Spleen (tissue), 11 donors: ENCODE measurements around the gene FTO. TPM values are rescaled to one million over a fixed set of nuclear protein-coding genes. Genes with fewer than 3 reads are reported as not detected.

ENCODE experiments used
- DNase-seq: peaks from one replicate; pipeline ENCODE4 v3.0.0-alpha.2; 2020
- H3K27ac ChIP-seq, 8 donors: fragments of 200-600 bp; sonication (generic) in 7 of 8; 1 replicate in 4 of 8; 2 replicates in 4 of 8; pipeline versions ENCODE4 v1.5.0 to v1.8.0; 2016 to 2021; ENCODE audit warnings: inconsistent platforms in 4 of 8, mild to moderate bottlenecking in 4 of 8, moderate library complexity in 1 of 8
- H3K27me3 ChIP-seq, 7 donors: fragments of 200-600 bp; sonication (generic) in 6 of 7; replicated peaks in 1 of 7; 1 replicate in 4 of 7; 2 replicates in 3 of 7; pipeline versions ENCODE4 v1.5.0 to v1.8.0; 2016 to 2021; ENCODE audit warnings: inconsistent platforms in 3 of 7, mild to moderate bottlenecking in 1 of 7
- H3K36me3 ChIP-seq, 6 donors: fragments of 200-600 bp; sonication (generic) in 5 of 6; 1 replicate in 4 of 6; 2 replicates in 2 of 6; pipeline versions ENCODE4 v1.5.0 to v1.8.0; 2016 to 2021; ENCODE audit warnings: inconsistent platforms in 2 of 6
- H3K4me1 ChIP-seq, 6 donors: fragments of 200-600 bp; sonication (generic) in 5 of 6; 1 replicate in 3 of 6; 2 replicates in 3 of 6; pipeline versions ENCODE4 v1.5.0 to v1.8.0; 2016 to 2021; ENCODE audit warnings: inconsistent platforms in 3 of 6
- H3K4me3 ChIP-seq, 8 donors: fragments of 200-600 bp; sonication (generic) in 7 of 8; 1 replicate in 4 of 8; 2 replicates in 4 of 8; pipeline versions ENCODE4 v1.5.0 to v1.8.0; 2016 to 2021; ENCODE audit warnings: inconsistent platforms in 4 of 8, mild to moderate bottlenecking in 4 of 8, moderate library complexity in 2 of 8
- H3K9me3 ChIP-seq, 8 donors: fragments of 200-600 bp; sonication (generic) in 7 of 8; 1 replicate in 4 of 8; 2 replicates in 4 of 8; pipeline versions ENCODE4 v1.5.0 to v1.8.0; 2016 to 2021; ENCODE audit warnings: inconsistent platforms in 4 of 8
- CTCF ChIP-seq, 11 experiments: fragments of 200-600 bp in 7 of 11; fragments of 450-650 bp in 4 of 11; sonication (generic) in 4 of 11; IDR thresholded peaks in 8 of 11; conservative IDR thresholded peaks in 3 of 11; 1 replicate in 7 of 11; 2 replicates in 4 of 11; pipeline versions ENCODE4 v1.4.0 to v1.8.0; 2016 to 2021; ENCODE audit warnings: antibody characterized with exemption in 11 of 11, inconsistent platforms in 4 of 11, mild to moderate bottlenecking in 1 of 11
- POLR2A ChIP-seq, 3 donors: fragments of 450-650 bp; IDR thresholded peaks; one replicate each; pipeline ENCODE4 v1.5.1; 2017; ENCODE audit warnings: antibody characterized with exemption in 3 of 3, mild to moderate bottlenecking in 1 of 3
- POLR2AphosphoS5 ChIP-seq, 3 donors: sonication (generic); formaldehyde crosslinking; IDR thresholded peaks; one replicate each; pipeline ENCODE4 v1.5.1; 2017; ENCODE audit warnings: antibody characterized with exemption in 3 of 3
- WGBS, 5 donors: extraction: QIAGEN DNeasy Blood & Tissue Kit in 3 of 5; methylation state at CpG; one replicate each; pipeline versions ENCODE4 v1.1.5 to v1.1.7; 2013 to 2018; 5-methylcytosine and 5-hydroxymethylcytosine counted together
- intact Hi-C: fragments of 100-400 bp; cut with DNase I; formaldehyde crosslinking; loops from one replicate; pipeline ENCODE4 v1.15.0; 2023; ENCODE audit warnings: low total_unique reads
- polyA plus RNA-seq, 3 donors: library from polyadenylated mRNA; stranded (reverse); fragments of 200-250 nt; gene quantifications; one replicate each; pipeline ENCODE4 v1.2.1, GENCODE V29; 2013
- total RNA-seq, 7 donors: library from RNA; depleted of rRNA in 3 of 7; stranded (reverse); fragments of >200 nt in 3 of 7; fragmentation: NEBNext Ultra II Directional in 4 of 7; extraction: Animal tissue kit (Norgen Biotek cat#: 25700) in 4 of 7; gene quantifications; one replicate each; pipeline versions ENCODE4 v1.1.0 to v1.2.1, GENCODE V29; 2016 to 2021
- donor health status: healthy with polysubstance abuse.
- donor health status: DM: no; HTN: no; CAD: no; lungs with moderate emphysema.
- donor health status: DM: no; HTN: no; CAD: no.
- donor health status: Bipolar disorder and iron deficiency.
- donor health status: healthy.
- donor health status: DM: no; HTN: no; CAD: no.
- donor health status: DM: yes; HTN: yes; CAD: no.

The FTO gene
- total and polyA plus RNA-seq, 10 donors: 6.8 to 89.8 (median 68.4) TPM

GRCh38 chr16:53755026-53755910 is 51.3 kb downstream of the FTO start:
- TF ChIP-seq POLR2AphosphoS5 (IDR thresholded peaks at IDR 0.05) (no peak), CTCF (IDR thresholded peaks at IDR 0.05 in 8 of 11, conservative IDR thresholded peaks at IDR 0.05 in 3 of 11) (no peak), POLR2A (IDR thresholded peaks at IDR 0.05) (no peak)
- no peaks in the 10 kb centered on the region for H3K27me3 ChIP-seq
- H3K9me3 ChIP-seq: peaks cover 0 to 4% (median 0%) of the 10 kb centered on the region in 8 donors
- H3K36me3 ChIP-seq: no peaks in the 10 kb centered on the region
- DNase-seq: no peak
- no peak overlapping the region for H3K27ac ChIP-seq
- H3K4me3 ChIP-seq: no peak overlapping the region
- intact Hi-C loops: no loop called here
- H3K4me1 ChIP-seq: peaks cover 0 to 16% (median 7%) of the 10 kb centered on the region in 6 donors
- 80 to 90% (median 81%) methylated on average over 9 of the region's 9 CpGs for WGBS, 5 donors

- Histone ChIP-seq H3K4me3 (no peak overlapping the region), H3K36me3 (no peaks in the 10 kb centered on the region), H3K9me3 (peaks cover 0 to 4% (median 0%) of the 10 kb centered on the region in 8 donors), H3K27ac (no peak overlapping the region), H3K4me1 (peaks cover 0 to 16% (median 7%) of the 10 kb centered on the region in 6 donors), H3K27me3 (no peaks in the 10 kb centered on the region)
- 67 to 81% (median 76%) methylated on average over 4 of the region's 4 CpGs for WGBS, 5 donors
- intact Hi-C loops: no loop called here
- TF ChIP-seq CTCF (IDR thresholded peaks at IDR 0.05 in 8 of 11, conservative IDR thresholded peaks at IDR 0.05 in 3 of 11): no peak
- TF ChIP-seq POLR2AphosphoS5 (IDR thresholded peaks at IDR 0.05): no peak
- DNase-seq: no peak
Measured at GRCh38 chr16:53756275-53756996, 52.5 kb downstream of the FTO start.

- Histone ChIP-seq H3K27ac (no peak overlapping the region), H3K4me3 (no peak overlapping the region), H3K27me3 (no peaks in the 10 kb centered on the region), H3K9me3 (peaks cover 0 to 4% (median 0%) of the 10 kb centered on the region in 8 donors), H3K4me1 (peaks cover 0 to 28% (median 7%) of the 10 kb centered on the region in 6 donors), H3K36me3 (no peaks in the 10 kb centered on the region)
- 67 to 83% (median 81%) methylated on average over 4 of the region's 4 CpGs for WGBS, 5 donors
- no peak for DNase-seq
- no peak for TF ChIP-seq POLR2A (IDR thresholded peaks at IDR 0.05)
- no peak for TF ChIP-seq POLR2AphosphoS5 (IDR thresholded peaks at IDR 0.05)
- no peak for TF ChIP-seq CTCF (IDR thresholded peaks at IDR 0.05 in 8 of 11, conservative IDR thresholded peaks at IDR 0.05 in 3 of 11)
- intact Hi-C loops: no loop called here
Measured at GRCh38 chr16:53757971-53758609, 54.1 kb downstream of the FTO start.
